ENCODE measurements around the gene TREX2. TPM values are rescaled to one million over a fixed set of nuclear protein-coding genes. Genes with fewer than 3 reads are reported as not detected.

The TREX2 gene
- total and polyA plus RNA-seq, 2 of the 8 experiments (the other 6 are each of a cell fraction or from before 2014, with no cell fraction given), result 0.71 to 0.80 TPM

GRCh38 chrX:153411255-153411987 is 34.4 kb downstream of the TREX2 start, which contains the start of gene ZFP92 (continued):
- TF ChIP-seq, protein P1, sequence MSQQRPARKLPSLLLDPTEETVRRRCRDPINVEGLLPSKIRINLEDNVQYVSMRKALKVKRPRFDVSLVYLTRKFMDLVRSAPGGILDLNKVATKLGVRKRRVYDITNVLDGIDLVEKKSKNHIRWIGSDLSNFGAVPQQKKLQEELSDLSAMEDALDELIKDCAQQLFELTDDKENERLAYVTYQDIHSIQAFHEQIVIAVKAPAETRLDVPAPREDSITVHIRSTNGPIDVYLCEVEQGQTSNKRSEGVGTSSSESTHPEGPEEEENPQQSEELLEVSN (IDR thresholded peaks at IDR 0.05), result no peak
- no peak for TF ChIP-seq TBP (IDR thresholded peaks at IDR 0.05; ENCODE audit: low read depth, low read length)
- TF ChIP-seq SP4 (IDR thresholded peaks at IDR 0.05; ENCODE audit: low read length), result no peak
- no peak for TF ChIP-seq POU5F1 (IDR thresholded peaks at IDR 0.05; ENCODE audit: low read depth, low read length)

Measured in H1 (cell line).